K562 (cell line): ENCODE data around the gene CLIC3. TPM values are rescaled to one million over a fixed set of nuclear protein-coding genes. Genes with fewer than 3 reads are reported as not detected.

ENCODE experiments used
- HDAC2 ChIP-seq: fragments of 450-650 bp; IDR thresholded peaks from 2 replicates; pipeline ENCODE4 v1.6.1; 2016; ENCODE audit warnings: mild to moderate bottlenecking
- HNRNPL ChIP-seq: fragments of 200-400 bp; formaldehyde crosslinking; IDR thresholded peaks from 2 replicates; pipeline ENCODE4 v1.6.1; 2017; ENCODE audit warnings: low read depth, mild to moderate bottlenecking, low read length
- HNRNPLL ChIP-seq: fragments of 200-400 bp; formaldehyde crosslinking; IDR thresholded peaks from 2 replicates; pipeline ENCODE4 v1.6.1; 2017; ENCODE audit warnings: low read length, low read depth, mild to moderate bottlenecking; ENCODE audit not compliant: poor library complexity, severe bottlenecking
- NRF1 ChIP-seq, 2 experiments: fragments of 450-650 bp; IDR thresholded peaks in 1 of 2; conservative IDR thresholded peaks in 1 of 2; 2 replicates each; pipeline ENCODE4 v1.6.1; 2014; ENCODE audit warnings: mild to moderate bottlenecking in 2 of 2
- POLR2G ChIP-seq: fragments of 200-400 bp; formaldehyde crosslinking; IDR thresholded peaks from 2 replicates; pipeline ENCODE4 v1.6.1; 2017; ENCODE audit warnings: low read depth, mild to moderate bottlenecking, antibody characterized with exemption, low read length, moderate library complexity
- ZBTB11 ChIP-seq, 3 experiments: fragments of 200-800 bp in 1 of 3; fragments of 250-450 bp in 1 of 3; fragments of 450-650 bp in 1 of 3; sonication (Bioruptor Pico) in 1 of 3; sonication (Bioruptor generic) in 1 of 3; formaldehyde crosslinking in 1 of 3; IDR thresholded peaks; 2 replicates each; pipeline versions ENCODE4 v1.6.1 to v1.8.0; 2016 to 2022; ENCODE audit warnings: mild to moderate bottlenecking in 2 of 3, missing genetic modification characterization in 2 of 3, missing compliant biosample characterization in 1 of 3, moderate library complexity in 1 of 3
- ZBTB40 ChIP-seq, 2 experiments: fragments of 450-650 bp in 1 of 2; sonication (generic) in 1 of 2; formaldehyde crosslinking in 1 of 2; IDR thresholded peaks; 2 replicates each; pipeline versions ENCODE4 v1.7.1 to v1.9.0; 2016 to 2022; ENCODE audit warnings: inconsistent platforms in 1 of 2, mild to moderate bottlenecking in 1 of 2, missing genetic modification reagents in 1 of 2
- ZNF511 ChIP-seq: sonication (generic); formaldehyde crosslinking; IDR thresholded peaks from 2 replicates; pipeline ENCODE4 v1.8.0; 2022; ENCODE audit warnings: mild to moderate bottlenecking, missing genetic modification reagents
- ZNF57 ChIP-seq: fragments of 450-650 bp; formaldehyde crosslinking; IDR thresholded peaks from 2 replicates; pipeline ENCODE4 v1.4.0; 2020; ENCODE audit warnings: mild to moderate bottlenecking, moderate library complexity
- ZNF79 ChIP-seq: fragments of 250-450 bp; sonication (Bioruptor Pico); IDR thresholded peaks from 2 replicates; pipeline ENCODE4 v1.4.0; 2020; ENCODE audit warnings: low read depth, mild to moderate bottlenecking, moderate library complexity
- polyA plus RNA-seq, 8 experiments: library from polyadenylated mRNA; depleted of rRNA in 4 of 8; stranded (reverse) in 5 of 8; unstranded in 3 of 8; fragments of >200 nt; fragmentation: Nextera tagmentation in 2 of 8; fragmentation: Illumina TruSeq in 1 of 8; extraction: Ambion mirVana in 2 of 8; extraction: Trizol in 1 of 8; gene quantifications; 2 replicates each; pipeline versions ENCODE4 v1.2.1 to v1.2.3, GENCODE V29; 2011 to 2014; ENCODE audit warnings: inconsistent platforms in 1 of 8, missing spikeins in 1 of 8
- total RNA-seq, 7 experiments: library from RNA; depleted of rRNA in 6 of 7; stranded (reverse); fragments of >200 nt in 6 of 7; fragmentation: Illumina TruSeq in 2 of 7; extraction: Trizol in 2 of 7; gene quantifications; 2 replicates each; pipeline versions ENCODE4 v1.2.1 to v1.2.3, GENCODE V29; 2011 to 2021; ENCODE audit warnings: low replicate concordance in 1 of 7

The CLIC3 gene
- total and polyA plus RNA-seq, 9 of the 15 experiments (the other 6 are each of a cell fraction or from before 2014, with no cell fraction given): 0.27 to 0.29 TPM; not detected in 7

GRCh38 chr9:137028263-137029057 lies 32.1 kb upstream of the CLIC3 start (continued):
- 0 out of 2 replicates have a peak, but pooled peaks have one; percentile 40 for TF ChIP-seq ZBTB40 (IDR thresholded peaks at IDR 0.05)
- TF ChIP-seq ZBTB40 (CRISPR knock-in tag; IDR thresholded peaks at IDR 0.05): no peak
- TF ChIP-seq NRF1 (conservative IDR thresholded peaks at IDR 0.05 in 1 of 2, IDR thresholded peaks at IDR 0.05 in 1 of 2): peak; percentile 37 to 49; a peak in 3 of 4 replicates
- peak; percentile 34; the same call in 1 of the 2 replicates for TF ChIP-seq HNRNPL
- 0 out of 2 replicates have a peak, but pooled peaks have one; percentile 11 for TF ChIP-seq HDAC2
- peak in 1 of 3 experiments; percentile 55; a peak in 1 of 6 replicates for TF ChIP-seq ZBTB11 (CRISPR knock-in tag; IDR thresholded peaks at IDR 0.05)
- TF ChIP-seq ZNF79 (CRISPR knock-in tag): no peak
- no peak; the same call in 1 of the 2 replicates for TF ChIP-seq ZNF511 (CRISPR knock-in tag)
- TF ChIP-seq HNRNPLL: peak; percentile 34
- peak; percentile 68 for TF ChIP-seq POLR2G
- no peak for TF ChIP-seq ZNF57 (CRISPR knock-in tag)
